NCI-H226 (cell line): ENCODE measurements around the gene SIPA1L2.

Experiments used
- DNase-seq: peaks from one replicate; pipeline ENCODE4 v3.0.0-alpha.2; 2015

SIPA1L2 gene, protein sequence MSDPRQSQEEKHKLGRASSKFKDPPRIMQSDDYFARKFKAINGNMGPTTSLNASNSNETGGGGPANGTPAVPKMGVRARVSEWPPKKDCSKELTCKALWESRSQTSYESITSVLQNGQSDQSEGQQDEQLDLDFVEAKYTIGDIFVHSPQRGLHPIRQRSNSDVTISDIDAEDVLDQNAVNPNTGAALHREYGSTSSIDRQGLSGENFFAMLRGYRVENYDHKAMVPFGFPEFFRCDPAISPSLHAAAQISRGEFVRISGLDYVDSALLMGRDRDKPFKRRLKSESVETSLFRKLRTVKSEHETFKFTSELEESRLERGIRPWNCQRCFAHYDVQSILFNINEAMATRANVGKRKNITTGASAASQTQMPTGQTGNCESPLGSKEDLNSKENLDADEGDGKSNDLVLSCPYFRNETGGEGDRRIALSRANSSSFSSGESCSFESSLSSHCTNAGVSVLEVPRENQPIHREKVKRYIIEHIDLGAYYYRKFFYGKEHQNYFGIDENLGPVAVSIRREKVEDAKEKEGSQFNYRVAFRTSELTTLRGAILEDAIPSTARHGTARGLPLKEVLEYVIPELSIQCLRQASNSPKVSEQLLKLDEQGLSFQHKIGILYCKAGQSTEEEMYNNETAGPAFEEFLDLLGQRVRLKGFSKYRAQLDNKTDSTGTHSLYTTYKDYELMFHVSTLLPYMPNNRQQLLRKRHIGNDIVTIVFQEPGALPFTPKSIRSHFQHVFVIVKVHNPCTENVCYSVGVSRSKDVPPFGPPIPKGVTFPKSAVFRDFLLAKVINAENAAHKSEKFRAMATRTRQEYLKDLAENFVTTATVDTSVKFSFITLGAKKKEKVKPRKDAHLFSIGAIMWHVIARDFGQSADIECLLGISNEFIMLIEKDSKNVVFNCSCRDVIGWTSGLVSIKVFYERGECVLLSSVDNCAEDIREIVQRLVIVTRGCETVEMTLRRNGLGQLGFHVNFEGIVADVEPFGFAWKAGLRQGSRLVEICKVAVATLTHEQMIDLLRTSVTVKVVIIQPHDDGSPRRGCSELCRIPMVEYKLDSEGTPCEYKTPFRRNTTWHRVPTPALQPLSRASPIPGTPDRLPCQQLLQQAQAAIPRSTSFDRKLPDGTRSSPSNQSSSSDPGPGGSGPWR (N-terminal part only)

GRCh38 chr1:232630047-232630893 is at the start of gene SIPA1L2:
TSS of gene SIPA1L2 (minus strand) at chr1:232630133. CDS start at chr1:232515339, 114,794 bp downstream.
- DNase-seq: peak; percentile 65

DNA sequence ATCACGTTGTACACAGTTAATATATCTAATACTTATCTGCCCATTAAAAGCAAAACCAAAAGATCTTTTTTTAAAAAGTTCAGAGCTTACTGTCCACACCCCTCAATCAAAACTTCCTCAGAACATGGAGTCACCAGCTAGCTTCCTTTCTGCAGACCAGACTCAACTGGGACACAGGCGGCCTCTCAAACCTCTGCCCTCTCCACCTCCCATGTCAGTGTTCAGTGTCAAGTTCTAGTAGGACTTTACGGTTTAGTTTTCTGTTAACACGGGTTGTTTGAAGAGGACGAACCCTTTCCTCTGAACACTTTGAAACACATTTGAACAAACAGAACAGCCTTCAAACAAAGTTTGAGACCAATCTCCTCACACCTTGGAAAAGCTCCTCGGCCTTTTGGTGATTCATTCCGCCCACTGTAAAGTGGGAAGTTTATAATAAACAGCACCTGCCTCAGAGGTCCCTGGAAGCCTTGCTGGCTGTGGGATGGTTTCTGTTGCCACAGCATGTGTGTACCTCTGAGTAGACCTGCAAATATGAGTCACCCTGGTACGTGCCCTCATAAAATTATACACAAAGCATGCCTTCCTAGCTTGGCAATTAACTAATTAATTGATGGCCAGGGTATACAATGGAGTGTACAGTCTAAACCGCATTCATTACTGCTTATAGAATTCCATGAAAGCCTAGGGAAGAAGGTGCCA is 48.4 kb upstream of the SIPA1L2 start:
- no peak for DNase-seq

GRCh38 chr1:232676307-232676706 is 46.4 kb upstream of the SIPA1L2 start:
- no peak for DNase-seq

- DNase-seq: no peak
These were observed 46.0 kb upstream of the SIPA1L2 start for GRCh38 chr1:232675898-232676297.

DNA sequence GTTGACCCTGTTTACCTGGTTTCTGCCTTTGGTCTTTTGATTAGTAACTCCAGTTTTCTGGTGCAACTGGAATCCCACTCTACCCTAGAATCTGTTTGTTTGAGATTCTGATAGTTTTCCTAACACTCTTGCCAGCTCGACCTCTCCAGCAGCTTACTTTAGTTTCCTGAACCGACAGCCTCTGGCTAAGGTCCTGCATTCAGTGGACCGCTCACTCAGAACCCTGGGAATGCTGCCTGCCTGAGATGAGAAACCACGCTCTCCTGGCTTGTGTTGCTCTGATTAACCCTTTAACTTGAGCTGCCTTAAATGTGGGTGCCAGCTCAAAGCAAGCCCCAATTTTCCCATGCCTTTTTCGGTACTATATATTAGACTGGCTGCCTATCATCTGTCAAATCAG is 45.3 kb upstream of the SIPA1L2 start:
- no peak for DNase-seq

DNA sequence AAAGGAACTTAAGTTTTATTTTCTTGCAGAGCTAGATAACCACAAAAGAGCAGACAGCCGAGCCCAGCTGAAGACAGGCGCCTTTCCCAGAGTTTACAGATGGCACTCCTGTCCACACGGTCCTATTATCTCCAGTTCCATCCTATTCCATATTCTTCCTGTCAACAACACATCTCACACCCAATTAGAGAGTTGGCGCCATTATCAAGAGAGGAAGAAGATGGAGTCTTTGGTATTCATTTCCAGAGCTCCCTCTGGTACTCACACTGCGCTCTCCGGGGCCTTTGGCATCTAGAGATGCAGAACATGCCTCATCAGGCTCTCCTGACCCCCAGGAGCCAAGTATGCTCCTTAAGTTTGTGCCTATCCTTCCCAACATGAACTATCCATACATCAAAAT is 43.3 kb upstream of the SIPA1L2 start:
- DNase-seq: no peak

GRCh38 chr1:232669981-232670747 is 40.2 kb upstream of the SIPA1L2 start:
- no peak for DNase-seq

DNA sequence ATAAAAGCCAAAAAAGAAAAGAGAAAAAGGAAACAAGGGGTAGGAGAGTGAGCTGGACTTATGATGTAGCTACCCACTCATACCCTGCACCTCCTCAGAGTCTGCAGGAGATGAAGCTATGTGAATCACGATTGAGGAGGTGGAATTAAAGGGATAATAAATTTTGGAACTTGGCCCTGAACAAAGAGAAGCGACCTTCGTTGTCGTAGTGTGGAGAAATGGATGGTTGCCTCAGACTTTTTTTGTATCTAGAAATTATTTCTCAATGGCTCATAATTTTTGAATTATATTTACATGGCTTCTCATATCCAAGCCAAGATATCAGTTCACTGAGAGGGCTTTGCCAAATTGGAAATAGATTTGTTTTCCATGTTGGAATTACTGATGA is 37.8 kb upstream of the SIPA1L2 start:
- DNase-seq: no peak

DNA sequence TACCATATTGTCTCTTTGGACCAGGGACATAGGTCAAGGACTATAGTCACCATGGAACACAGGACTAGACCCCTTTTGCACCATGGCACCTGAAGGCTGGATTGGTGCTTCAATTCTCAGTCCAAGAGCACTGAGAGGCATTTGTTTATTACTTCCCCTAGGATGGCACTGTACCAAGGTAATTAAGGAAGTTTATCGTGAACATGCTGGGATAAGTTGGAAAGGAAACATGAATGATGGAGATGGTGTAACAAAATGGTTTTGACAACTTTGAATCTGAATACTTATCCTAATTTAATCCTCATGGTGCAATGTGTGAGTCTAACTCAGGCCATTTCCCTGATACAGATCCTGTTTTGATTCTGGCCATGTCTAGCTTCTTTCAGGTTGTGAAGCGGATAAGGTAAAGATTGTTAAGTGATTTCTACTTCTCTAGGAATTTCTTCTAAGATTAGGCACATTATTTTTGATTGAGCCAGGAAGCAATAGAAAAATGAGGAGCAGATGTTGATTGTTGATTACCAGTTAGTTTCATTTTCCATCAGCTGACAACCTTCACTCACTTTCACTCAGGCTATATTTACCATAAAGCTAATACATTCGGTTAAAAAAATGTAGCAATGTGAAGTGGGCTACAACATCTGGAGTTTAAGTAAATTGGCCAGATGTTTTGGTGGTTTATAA is 37.3 kb upstream of the SIPA1L2 start:
- DNase-seq: no peak

DNA sequence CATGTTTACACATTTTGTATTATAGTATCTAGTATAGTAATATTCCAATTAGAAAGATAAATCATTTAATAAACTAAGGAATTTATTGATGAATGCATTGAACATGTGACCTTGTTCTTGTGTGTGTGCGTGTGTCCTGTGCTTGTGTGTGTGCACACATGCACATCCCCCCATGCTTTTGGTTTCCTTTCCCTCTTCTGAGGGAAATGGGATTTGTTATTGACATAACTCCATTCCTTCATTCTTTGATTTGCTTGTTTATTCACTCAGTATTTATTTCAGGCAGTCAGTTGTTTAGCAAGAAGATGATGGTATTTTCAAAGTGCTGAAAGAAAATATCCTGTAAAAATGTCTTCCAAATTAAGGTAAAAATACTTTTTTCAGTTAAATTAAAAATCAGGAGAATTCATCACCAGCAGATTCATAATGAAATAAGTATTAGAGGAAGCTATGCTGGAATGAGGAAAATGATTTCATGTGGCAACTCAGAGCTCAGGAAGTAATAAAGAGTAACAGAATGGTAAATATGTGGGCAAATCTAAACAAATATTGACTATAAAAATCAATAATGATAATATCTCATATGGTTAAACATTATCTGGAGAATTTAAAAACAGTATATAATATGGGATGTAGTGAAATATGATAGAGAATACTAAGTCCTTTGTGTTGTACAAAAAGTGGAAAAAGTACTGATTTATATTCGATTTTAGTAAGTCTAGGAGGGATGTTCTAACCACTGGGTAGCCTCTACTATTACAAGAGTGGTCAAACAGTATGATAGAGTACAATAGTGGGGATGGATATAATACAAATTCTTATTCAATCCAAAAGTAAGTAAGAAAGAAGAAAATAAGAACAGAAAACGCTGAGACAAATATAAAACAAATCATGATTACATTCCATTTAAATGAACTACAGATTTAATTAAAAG is 35.2 kb upstream of the SIPA1L2 start:
- no peak for DNase-seq

DNA sequence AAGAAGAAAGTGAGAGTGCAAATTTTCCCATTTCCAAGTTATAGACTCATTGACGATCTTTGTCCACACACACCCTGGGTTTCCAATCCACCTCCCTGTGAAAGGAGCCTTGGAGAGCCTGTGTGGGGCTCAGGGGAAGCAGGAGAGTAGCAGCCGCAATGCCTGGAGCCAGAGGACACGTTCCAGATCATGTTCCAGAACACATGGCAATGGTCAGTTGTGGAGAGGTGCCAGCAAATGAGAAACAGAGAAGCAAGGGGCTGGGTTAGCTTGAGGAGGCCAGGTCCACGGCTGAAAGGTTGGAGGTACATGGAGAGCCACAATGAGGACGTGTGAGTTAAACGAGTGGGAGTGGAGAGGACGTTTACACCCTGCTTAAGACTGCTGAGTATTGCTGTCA is 33.0 kb upstream of the SIPA1L2 start:
- DNase-seq: no peak

- DNase-seq: no peak
These were observed 28.5 kb upstream of the SIPA1L2 start for GRCh38 chr1:232658386-232658785.

DNA sequence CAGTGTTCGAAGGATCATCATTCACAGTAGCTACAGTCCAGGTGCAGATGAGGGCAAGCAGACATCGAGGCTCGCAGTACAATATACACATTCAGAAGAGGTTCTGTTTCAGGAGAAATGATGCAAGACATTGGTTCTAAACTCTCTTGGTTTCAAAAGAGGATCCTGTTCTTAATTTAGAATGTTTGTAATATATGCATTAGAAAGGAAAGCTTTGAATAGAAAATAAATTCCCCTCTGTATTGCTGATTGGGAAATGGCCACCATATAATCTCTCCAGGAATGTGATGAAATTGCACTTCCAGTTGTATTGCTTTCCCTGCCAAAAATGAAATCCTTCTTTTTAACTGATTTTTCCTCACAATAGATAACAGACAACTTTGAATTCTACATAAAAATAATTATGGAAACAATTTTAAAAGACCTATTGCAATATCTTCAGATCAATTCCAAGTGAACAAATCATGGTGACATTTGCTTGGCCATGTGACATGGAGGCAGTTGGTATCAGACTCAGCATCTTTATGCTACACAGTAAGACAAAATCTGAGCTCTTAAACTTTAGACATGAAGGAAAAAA is 27.6 kb upstream of the SIPA1L2 start:
- DNase-seq: no peak

- no peak for DNase-seq
These were observed 25.8 kb upstream of the SIPA1L2 start for GRCh38 chr1:232655746-232656085.

GRCh38 chr1:232655028-232655745 is 25.3 kb upstream of the SIPA1L2 start:
- DNase-seq: no peak

GRCh38 chr1:232653789-232654188 is 23.9 kb upstream of the SIPA1L2 start:
- no peak for DNase-seq

- peak; percentile 12 for DNase-seq
These were observed 20.9 kb upstream of the SIPA1L2 start for GRCh38 chr1:232650845-232651244.

- DNase-seq: no peak
These were observed 20.5 kb upstream of the SIPA1L2 start for GRCh38 chr1:232650418-232650817.
